ENCODE results near the gene LGR5. TPM values are rescaled to one million over a fixed set of nuclear protein-coding genes. Genes with fewer than 3 reads are reported as not detected.

LGR5 gene
- total and polyA plus RNA-seq, 2 of the 8 experiments (the other 6 are each of a cell fraction or from before 2014, with no cell fraction given): 0.08 to 0.19 TPM

DNA sequence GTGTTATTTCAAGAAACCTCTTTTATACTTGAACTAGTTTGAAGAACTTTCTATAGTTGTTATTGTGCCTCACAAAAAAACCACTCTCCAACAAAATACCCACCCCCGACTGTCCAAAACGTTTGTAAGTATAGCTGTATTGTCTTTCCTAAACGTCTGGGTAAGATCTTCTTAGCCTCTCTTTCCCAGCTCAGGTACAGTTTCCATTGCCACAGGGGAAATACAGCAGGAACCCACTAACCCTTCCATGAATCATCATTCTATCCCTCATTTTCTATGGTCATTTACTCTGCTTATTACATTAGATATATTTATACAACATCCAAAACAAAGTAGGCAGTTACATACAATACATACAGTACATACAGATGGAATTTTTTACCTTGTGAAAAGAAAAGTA lies 153.2 kb downstream of the LGR5 start:
- H2BK20ac ChIP-seq (ENCODE audit: low read length): no peak overlapping the region
- no peaks in the 10 kb centered on the region for H3K79me1 ChIP-seq (ENCODE audit: low read depth, low read length)
- no peaks in the 10 kb centered on the region for H3K79me2 ChIP-seq (ENCODE audit: control insufficient read depth in 1 of 2, insufficient read depth in 2 of 2, low read length in 2 of 2)
- H3K9ac ChIP-seq (replicated peaks in 1 of 4; ENCODE audit: extremely low read depth in 1 of 4, low read depth in 3 of 4, low read length in 3 of 4): no peak overlapping the region
- ChIA-PET POLR2A (ENCODE audit: partially characterized antibody) (interaction anchor here (2.8 kb wide), 1 partner anchor 12 kb away, joined by 10 read pairs; no protein-coding TSS in a partner anchor), CTCF (ENCODE audit: partially characterized antibody) (no interaction called here)
- no peak overlapping the region for H3K27ac ChIP-seq (ENCODE audit: low read depth, low read length)
- H2BK5ac ChIP-seq (ENCODE audit: low read depth, low read length): no peak overlapping the region
- H2AK5ac ChIP-seq (ENCODE audit: low read depth, low read length): no peak overlapping the region
- H3K36me3 ChIP-seq (ENCODE audit: control insufficient read depth in 2 of 4, insufficient read depth in 4 of 4, low read length in 3 of 4): no peaks in the 10 kb centered on the region
- H3K56ac ChIP-seq (replicated peaks; ENCODE audit: insufficient read length, low read depth, low read length): no peak overlapping the region
- no peaks in the 10 kb centered on the region for H4K20me1 ChIP-seq (replicated peaks in 1 of 2; ENCODE audit: control insufficient read depth in 1 of 2, insufficient read depth in 2 of 2, low read length in 2 of 2)
- TF ChIP-seq TAF7 (optimal IDR thresholded peaks at IDR 0.05; ENCODE audit: borderline replicate concordance, low read depth, low read length) (no peak), NANOG (IDR thresholded peaks at IDR 0.05; ENCODE audit: insufficient read depth, low read depth, low read length, poor library complexity, severe bottlenecking) (no peak), POLR2A (IDR thresholded peaks at IDR 0.05; ENCODE audit: control extremely low read depth in 1 of 2, low read depth in 2 of 2, low read length in 2 of 2) (no peak), NRF1 (IDR thresholded peaks at IDR 0.05; ENCODE audit: low read depth, low read length) (no peak), SAP30 (IDR thresholded peaks at IDR 0.05; ENCODE audit: insufficient read depth, insufficient replicate concordance, low read length) (no peak), JUN (IDR thresholded peaks at IDR 0.05; ENCODE audit: low read depth, low read length) (no peak), BCL11A (IDR thresholded peaks at IDR 0.05; ENCODE audit: low read depth in 2 of 2, low read length in 2 of 2) (no peak), SIX5 (IDR thresholded peaks at IDR 0.05; ENCODE audit: low read depth, low read length) (no peak), TAF1 (IDR thresholded peaks at IDR 0.05; ENCODE audit: low read depth, low read length) (no peak), POLR2AphosphoS5 (IDR thresholded peaks at IDR 0.05; ENCODE audit: low read depth, low read length) (no peak), RBBP5 (IDR thresholded peaks at IDR 0.05; ENCODE audit: borderline replicate concordance, low read depth, low read length) (no peak)
- TF ChIP-seq, protein P1, sequence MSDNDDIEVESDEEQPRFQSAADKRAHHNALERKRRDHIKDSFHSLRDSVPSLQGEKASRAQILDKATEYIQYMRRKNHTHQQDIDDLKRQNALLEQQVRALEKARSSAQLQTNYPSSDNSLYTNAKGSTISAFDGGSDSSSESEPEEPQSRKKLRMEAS (IDR thresholded peaks at IDR 0.05): no peak
- no peak overlapping the region for H3K23ac ChIP-seq (ENCODE audit: insufficient read length)
- no peak overlapping the region for H3K4ac ChIP-seq (replicated peaks; ENCODE audit: insufficient read length, low read depth, low read length)
- H3K18ac ChIP-seq (ENCODE audit: extremely low read depth, low read length): no peak overlapping the region
- WGBS, 2 experiments (ENCODE audit: extremely low coverage in 1 of 2, insufficient coverage in 1 of 2, insufficient read length in 1 of 2, insufficient replicate concordance in 2 of 2, low coverage in 1 of 2, low lambda C conversion rate in 2 of 2, missing lambda C conversion rate in 1 of 2): 84% methylated on average over 3 of the region's 3 CpGs; no CpG with 5 or more reads in 1 of the 2 experiments
- FAIRE-seq (no peak), DNase-seq (ENCODE audit: low read depth in 1 of 2, low spot score in 2 of 2) (no peak)
- H3K4me3 ChIP-seq (ENCODE audit: extremely low read depth in 1 of 4, insufficient read depth in 2 of 4, low read depth in 3 of 4, low read length in 4 of 4): no peak overlapping the region
- H2AFZ ChIP-seq (ENCODE audit: low read length): no peak overlapping the region
- H3K4me1 ChIP-seq (replicated peaks in 1 of 4; ENCODE audit: control insufficient read depth in 3 of 4, insufficient read depth in 4 of 4, low read length in 3 of 4): no peaks in the 10 kb centered on the region
- H4K91ac ChIP-seq (replicated peaks; ENCODE audit: insufficient read length, low read length): no peak overlapping the region
- no peaks in the 10 kb centered on the region for H3K9me3 ChIP-seq (ENCODE audit: insufficient read depth in 2 of 2, low read depth in 1 of 2, low read length in 1 of 2)
- H4K5ac ChIP-seq (ENCODE audit: insufficient read length, low read depth, low read length): no peak overlapping the region
- no peak overlapping the region for H2BK120ac ChIP-seq (replicated peaks; ENCODE audit: low read depth, low read length)
- H3K14ac ChIP-seq (ENCODE audit: insufficient read length): no peak overlapping the region
- H2BK15ac ChIP-seq (ENCODE audit: low read length): no peak overlapping the region
- H3K27me3 ChIP-seq (replicated peaks in 1 of 4; ENCODE audit: control insufficient read depth in 3 of 4, extremely low read depth in 1 of 4, insufficient read depth in 3 of 4, low read length in 3 of 4): peaks cover 0 to 1% (median 0%) of the 10 kb centered on the region in 4 experiments; a peak in 1 of 7 replicates
- no peak overlapping the region for H4K8ac ChIP-seq (ENCODE audit: extremely low read depth, insufficient read depth, low read length)
- no peak overlapping the region for H3K4me2 ChIP-seq (ENCODE audit: insufficient read depth in 1 of 2, low read depth in 2 of 2, low read length in 2 of 2)
- H2BK12ac ChIP-seq (ENCODE audit: low read depth, low read length): no peak overlapping the region
- no peaks in the 10 kb centered on the region for H3K23me2 ChIP-seq (ENCODE audit: low read depth, low read length)
